Aorta (tissue), 5 donors: ENCODE measurements around the gene AIP. TPM values are rescaled to one million over a fixed set of nuclear protein-coding genes. Genes with fewer than 3 reads are reported as not detected.

Experiments used
- ATAC-seq: fragments of 200-7000 bp; cut with Tn5 transposase; one replicate; pipeline ENCODE4 v1.9.1; 2022; ENCODE audit warnings: moderate library complexity; ENCODE audit not compliant: low FRiP score
- DNase-seq, 2 donors: peaks; one replicate each; pipeline ENCODE4 v3.0.0-alpha.2; 2020
- H3K27ac ChIP-seq, 2 donors: one replicate each; pipeline ENCODE4 v1.5.1; 2013; ENCODE audit warnings: low read length in 2 of 2, mild to moderate bottlenecking in 2 of 2, moderate library complexity in 2 of 2, control low read depth in 1 of 2, inconsistent platforms in 1 of 2, low read depth in 1 of 2
- H3K27me3 ChIP-seq, 2 donors: one replicate each; pipeline ENCODE4 v1.6.1; 2013; ENCODE audit warnings: control low read depth in 1 of 2, low read length in 1 of 2, mild to moderate bottlenecking in 1 of 2, moderate library complexity in 1 of 2; ENCODE audit not compliant: insufficient read depth in 2 of 2, control insufficient read depth in 1 of 2
- H3K36me3 ChIP-seq, 2 donors: one replicate each; pipeline ENCODE4 v1.6.1; 2013; ENCODE audit warnings: control low read depth in 1 of 2, low read length in 1 of 2, mild to moderate bottlenecking in 1 of 2; ENCODE audit not compliant: insufficient read depth in 2 of 2, control insufficient read depth in 1 of 2
- H3K4me1 ChIP-seq, 2 donors: one replicate each; pipeline ENCODE4 v1.6.1; 2013; ENCODE audit warnings: low read length in 2 of 2, control low read depth in 1 of 2, mild to moderate bottlenecking in 1 of 2, moderate library complexity in 1 of 2; ENCODE audit not compliant: insufficient read depth in 2 of 2, control insufficient read depth in 1 of 2
- H3K4me3 ChIP-seq, 2 donors: one replicate each; pipeline ENCODE4 v1.5.1; 2013; ENCODE audit warnings: low read length in 2 of 2, control low read depth in 1 of 2, mild to moderate bottlenecking in 1 of 2
- H3K9me3 ChIP-seq: one replicate; pipeline ENCODE4 v1.6.1; 2013; ENCODE audit warnings: mild to moderate bottlenecking, low read length; ENCODE audit not compliant: control insufficient read depth
- WGBS, 2 donors: extraction: QIAGEN DNeasy Blood & Tissue Kit; methylation state at CpG; one replicate each; pipeline ENCODE4 v1.1.7; 2013; 5-methylcytosine and 5-hydroxymethylcytosine counted together
- intact Hi-C, 2 donors: fragments of 100-400 bp; cut with DNase I; formaldehyde crosslinking; loops; one replicate each; pipeline versions ENCODE4 v1.14.2 to v1.15.0; 2022
- polyA plus RNA-seq, 2 donors: library from polyadenylated mRNA; stranded (reverse); fragments of 200-250 nt; gene quantifications; one replicate each; pipeline ENCODE4 v1.2.3, GENCODE V29; 2013
- total RNA-seq, 2 donors: library from RNA; stranded (reverse); fragmentation: NEBNext Ultra II Directional; extraction: Animal tissue kit (Norgen Biotek cat#: 25700); gene quantifications; one replicate each; pipeline ENCODE4 v1.2.1, GENCODE V29; 2021
- donor health status: healthy with polysubstance abuse.
- donor health status: Bipolar disorder and iron deficiency.
- donor health status: DM: no; HTN: no; CAD: no.
- donor health status: DM: no; HTN: no; CAD: no.
- donor health status: DM: yes; HTN: yes; CAD: no.

Gene AIP
- total and polyA plus RNA-seq, 4 donors = 61.2 to 141 (median 83.8) TPM

DNA sequence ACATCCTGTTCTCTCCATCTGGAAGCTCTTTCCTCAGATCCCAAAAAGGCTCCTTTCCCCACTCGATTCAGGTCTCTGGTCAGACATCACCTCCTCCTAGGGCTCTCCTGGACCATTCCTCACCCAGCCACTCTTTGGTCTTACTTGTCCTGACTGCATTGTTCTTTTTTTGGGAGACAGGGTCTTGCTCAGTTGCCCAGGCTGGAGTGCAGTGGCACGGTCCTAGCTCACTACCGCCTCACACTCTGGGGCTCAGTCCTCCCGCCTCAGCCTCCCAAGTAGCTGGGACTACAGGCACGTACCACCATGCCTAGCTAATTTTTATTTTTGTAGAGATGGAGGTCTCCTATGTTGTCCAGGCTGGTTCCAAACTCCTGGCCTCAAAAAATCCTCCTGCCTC, 37.3 kb upstream of the AIP start:
- Histone ChIP-seq H3K27me3 (no peaks in the 10 kb centered on the region), H3K4me3 (no peak overlapping the region), H3K27ac (no peak overlapping the region), H3K4me1 (no peaks in the 10 kb centered on the region), H3K9me3 (no peaks in the 10 kb centered on the region), H3K36me3 (no peaks in the 10 kb centered on the region)
- ATAC-seq (no peak), DNase-seq (no peak)
- intact Hi-C loops = no loop called here
- 86% methylated on average over 5 of the region's 5 CpGs for WGBS, 2 donors

DNA sequence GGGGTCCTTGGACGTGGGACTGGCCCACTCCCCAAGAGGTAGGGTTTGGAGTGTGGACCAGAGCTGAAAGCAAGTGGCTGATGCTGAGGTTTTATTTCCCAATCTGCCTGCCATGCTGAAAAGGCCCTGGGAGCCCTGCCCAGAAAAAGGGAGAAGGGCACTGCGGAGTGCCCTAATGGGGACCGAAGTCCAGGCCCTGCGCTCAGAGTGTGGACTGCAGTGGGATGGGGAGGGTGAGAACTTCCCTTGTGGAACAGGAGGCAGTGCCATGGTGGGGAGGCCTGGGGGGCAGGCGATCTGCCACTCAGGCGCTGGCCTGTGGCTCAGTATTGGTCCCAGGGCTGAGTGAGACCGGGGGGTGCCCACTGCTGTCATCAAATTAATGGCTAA, 34.6 kb upstream of the AIP start:
- H3K4me1 ChIP-seq = no peaks in the 10 kb centered on the region
- H3K27me3 ChIP-seq = no peaks in the 10 kb centered on the region
- DNase-seq (no peak), ATAC-seq (no peak)
- H3K9me3 ChIP-seq = no peaks in the 10 kb centered on the region
- no peaks in the 10 kb centered on the region for H3K36me3 ChIP-seq
- no peak overlapping the region for H3K27ac ChIP-seq
- intact Hi-C loops = no loop called here
- WGBS, 2 donors = 91 to 94% methylated on average over 7 of the region's 7 CpGs
- H3K4me3 ChIP-seq = no peak overlapping the region

DNA sequence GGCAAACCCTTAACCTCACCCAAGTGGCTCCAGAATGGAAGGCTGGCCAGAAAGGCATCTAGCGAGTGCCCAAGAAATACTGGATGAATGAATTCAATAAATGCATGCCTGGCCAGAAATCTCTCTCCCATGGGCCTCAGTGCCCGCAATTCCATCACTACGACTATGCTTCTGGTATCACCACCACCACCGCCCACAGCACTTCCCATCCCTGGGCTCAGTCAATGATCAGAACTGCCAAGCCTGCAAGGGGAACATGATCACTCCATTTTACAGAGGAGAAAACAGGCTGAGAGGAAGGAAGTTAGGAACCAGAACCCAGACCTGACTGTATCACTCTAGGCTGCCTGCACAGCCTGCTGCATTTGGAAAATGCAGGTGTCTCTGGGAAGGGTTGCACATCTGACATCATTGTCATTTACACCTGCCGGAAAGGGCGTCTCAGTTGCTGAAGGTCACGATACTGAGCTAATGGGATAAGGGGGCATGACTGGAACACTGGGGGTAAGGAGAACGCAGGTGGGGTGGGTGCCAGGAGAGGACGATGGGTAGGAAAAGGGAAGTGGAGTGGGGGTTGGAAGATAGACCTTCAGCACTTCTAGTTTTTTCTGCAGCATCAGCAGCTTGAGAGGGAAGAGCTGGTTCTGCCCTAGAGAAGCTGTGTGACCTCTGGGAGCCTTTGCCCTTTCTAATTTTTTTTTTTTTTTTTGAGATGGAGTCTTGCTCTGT, 33.5 kb upstream of the AIP start:
- Histone ChIP-seq H3K4me1 (no peaks in the 10 kb centered on the region), H3K27ac (no peak overlapping the region), H3K4me3 (no peak overlapping the region), H3K27me3 (no peaks in the 10 kb centered on the region), H3K9me3 (no peaks in the 10 kb centered on the region), H3K36me3 (no peaks in the 10 kb centered on the region)
- intact Hi-C loops = no loop called here
- WGBS, 2 donors = 77 to 79% methylated on average over 9 of the region's 9 CpGs
- ATAC-seq (no peak), DNase-seq (no peak)

GRCh38 chr11:67450796-67451657, 31.8 kb upstream of the AIP start:
- Histone ChIP-seq H3K27ac (no peak overlapping the region), H3K4me1 (no peaks in the 10 kb centered on the region), H3K9me3 (no peaks in the 10 kb centered on the region), H3K4me3 (no peak overlapping the region), H3K27me3 (no peaks in the 10 kb centered on the region), H3K36me3 (no peaks in the 10 kb centered on the region)
- ATAC-seq (no peak), DNase-seq (no peak)
- 90 to 93% methylated on average over 23 to 25 of the region's 25 CpGs for WGBS, 2 donors
- intact Hi-C loops = no loop called here

- Histone ChIP-seq H3K36me3 (no peaks in the 10 kb centered on the region), H3K4me1 (no peaks in the 10 kb centered on the region), H3K27ac (no peak overlapping the region), H3K4me3 (no peak overlapping the region), H3K9me3 (no peaks in the 10 kb centered on the region), H3K27me3 (no peaks in the 10 kb centered on the region)
- DNase-seq (no peak), ATAC-seq (no peak)
- WGBS, 2 donors = 93 to 94% methylated on average over 14 of the region's 14 CpGs
- intact Hi-C loops = no loop called here
Observed at GRCh38 chr11:67451658-67451976, 31.2 kb upstream of the AIP start.

GRCh38 chr11:67452141-67452952, 30.5 kb upstream of the AIP start, which contains the start of gene GPR152:
Gene GPR152 (minus strand): TSS chr11:67452729. CDS start chr11:67452724, 5 bp downstream.
- H3K9me3 ChIP-seq = no peaks in the 10 kb centered on the region
- WGBS, 2 donors = 83 to 84% methylated on average over 33 of the region's 33 CpGs
- H3K27ac ChIP-seq = no peak within 1 kb of the TSS
- DNase-seq (peak in 1 of 2 donors; percentile 83), ATAC-seq (peak; percentile 33)
- intact Hi-C loops = no loop called here
- no peaks in the 10 kb centered on the region for H3K36me3 ChIP-seq
- H3K27me3 ChIP-seq = no peaks in the 10 kb centered on the region
- H3K4me1 ChIP-seq = no peaks in the 10 kb centered on the region
- H3K4me3 ChIP-seq = no peak within 1 kb of the TSS

DNA sequence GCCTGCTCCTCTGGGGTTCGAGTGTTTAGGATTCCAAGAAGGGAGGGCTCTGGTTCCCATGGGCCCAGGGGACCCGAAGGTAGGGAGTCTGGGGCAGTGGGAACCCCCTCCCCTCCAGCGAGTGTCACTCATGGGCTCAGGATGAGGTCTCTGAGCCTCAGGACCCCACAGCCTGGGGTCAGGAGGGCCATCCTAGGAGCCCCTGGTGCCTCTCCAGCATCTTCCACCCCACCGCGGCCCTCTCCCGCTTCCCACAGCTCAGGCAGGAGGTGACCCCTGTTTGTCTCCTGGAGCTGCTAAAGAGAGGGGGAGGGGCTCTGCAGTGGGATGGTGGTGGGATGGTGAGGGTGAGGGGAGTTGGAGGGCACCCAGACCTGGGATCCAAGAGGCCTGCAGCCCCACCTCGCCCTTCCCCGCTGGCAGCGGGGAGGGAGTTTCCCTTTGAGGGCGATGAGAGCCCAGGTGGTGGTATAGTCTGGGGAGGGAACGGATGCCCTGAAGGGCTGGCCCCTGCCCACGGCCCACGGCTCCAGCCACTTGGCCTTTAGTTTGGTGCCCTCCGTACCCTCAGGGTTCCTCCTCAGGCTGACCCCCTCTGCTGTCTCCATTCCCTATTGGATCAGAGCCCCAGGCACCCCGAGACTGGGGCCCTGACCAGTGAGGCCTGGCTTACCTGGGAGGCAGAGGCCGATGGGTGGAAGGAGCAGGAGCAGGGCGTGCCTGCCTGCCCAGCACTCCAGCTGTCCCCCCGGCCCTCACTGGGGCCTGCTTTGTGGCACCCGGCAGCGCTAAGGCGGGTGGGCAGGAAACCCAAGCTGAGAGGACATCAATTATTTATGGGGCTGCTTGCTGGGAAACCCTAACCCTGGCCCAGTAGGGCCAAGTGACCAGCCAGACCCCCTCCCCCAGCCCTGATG, 28.8 kb upstream of the AIP start:
- intact Hi-C loops = no loop called here
- Histone ChIP-seq H3K27ac (no peak overlapping the region), H3K4me1 (no peaks in the 10 kb centered on the region), H3K27me3 (no peaks in the 10 kb centered on the region), H3K36me3 (no peaks in the 10 kb centered on the region), H3K9me3 (no peaks in the 10 kb centered on the region), H3K4me3 (no peak overlapping the region)
- no peak for DNase-seq
- WGBS, 2 donors = 90 to 91% methylated on average over 21 of the region's 21 CpGs
- ATAC-seq = no peak

DNA sequence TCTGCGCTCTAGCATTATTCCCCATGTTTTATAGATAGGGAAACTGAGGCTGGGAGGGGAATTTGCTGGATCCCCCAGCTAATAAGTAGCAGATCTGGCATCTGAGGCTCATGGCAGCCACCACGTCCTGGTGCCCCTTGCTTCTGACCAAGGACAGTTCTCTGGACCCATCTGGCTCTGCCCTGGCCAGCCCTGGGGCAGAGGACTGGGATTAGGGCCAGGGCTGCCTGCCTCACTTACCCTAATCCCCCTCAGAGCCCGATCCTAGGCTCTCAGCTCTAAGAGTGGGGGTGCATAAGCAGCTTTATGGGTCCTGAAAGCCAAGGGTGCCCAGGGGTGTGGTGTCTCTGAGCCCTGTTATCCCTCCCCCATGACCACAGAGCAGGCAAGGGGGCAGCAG, 27.8 kb upstream of the AIP start, which contains the start of gene CABP4:
Gene CABP4, plus strand, starts transcription at position 301 of the 400 bp plus-strand sequence. Its CDS starts 70 bp downstream, at position 371.
- Histone ChIP-seq H3K4me1 (no peaks in the 10 kb centered on the region), H3K27ac (no peak within 1 kb of the TSS), H3K27me3 (no peaks in the 10 kb centered on the region), H3K36me3 (no peaks in the 10 kb centered on the region), H3K4me3 (no peak within 1 kb of the TSS), H3K9me3 (no peaks in the 10 kb centered on the region)
- intact Hi-C loops = no loop called here
- ATAC-seq (no peak), DNase-seq (no peak)
- WGBS, 2 donors = 91% methylated on average over 3 of the region's 3 CpGs
